Measurements from ENCODE around the gene KCNB1. TPM values are rescaled to one million over a fixed set of nuclear protein-coding genes. Genes with fewer than 3 reads are reported as not detected.
"Not testable (repeated sequence)": the region's sequence is repeated elsewhere in the genome, so short reads cannot be mapped to it uniquely, and the experiment has no call there.

The KCNB1 gene
- total RNA-seq, 1 donor from 2014 or later: not detected

DNA sequence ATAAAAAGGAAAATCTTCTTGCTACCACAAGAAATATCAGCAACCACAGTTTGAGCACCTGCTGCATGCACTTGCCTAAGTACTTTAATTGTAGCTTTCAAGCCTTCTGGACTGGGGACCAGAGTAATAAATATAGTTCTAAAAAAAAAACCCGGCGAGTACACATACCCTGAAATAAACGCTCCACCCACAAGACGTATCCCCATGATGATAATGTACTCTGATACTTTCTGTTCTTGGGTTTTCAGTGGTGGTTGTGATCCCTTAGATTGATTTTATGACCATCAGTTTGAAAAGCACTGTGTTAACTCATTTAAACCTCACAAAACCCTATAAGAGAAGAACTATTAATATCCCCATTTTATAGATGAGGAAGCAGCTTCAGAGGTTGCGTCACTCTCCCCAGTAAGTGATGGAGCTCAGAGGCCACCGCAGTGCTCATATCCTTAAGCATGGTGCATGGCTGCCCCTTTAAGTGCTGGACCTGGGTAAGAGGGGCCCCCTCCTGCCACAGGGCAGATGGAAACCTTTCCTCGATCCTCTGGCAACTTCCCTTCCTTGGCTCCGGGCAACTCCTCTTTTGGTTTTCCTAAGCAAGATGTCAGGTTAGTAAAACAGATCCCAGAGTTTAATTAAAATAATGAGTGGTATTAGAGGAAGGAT is 67.3 kb downstream of the KCNB1 start:
- H3K4me1 Mint-ChIP-seq: no peaks in the 10 kb centered on the region
- TF ChIP-seq, protein P1, sequence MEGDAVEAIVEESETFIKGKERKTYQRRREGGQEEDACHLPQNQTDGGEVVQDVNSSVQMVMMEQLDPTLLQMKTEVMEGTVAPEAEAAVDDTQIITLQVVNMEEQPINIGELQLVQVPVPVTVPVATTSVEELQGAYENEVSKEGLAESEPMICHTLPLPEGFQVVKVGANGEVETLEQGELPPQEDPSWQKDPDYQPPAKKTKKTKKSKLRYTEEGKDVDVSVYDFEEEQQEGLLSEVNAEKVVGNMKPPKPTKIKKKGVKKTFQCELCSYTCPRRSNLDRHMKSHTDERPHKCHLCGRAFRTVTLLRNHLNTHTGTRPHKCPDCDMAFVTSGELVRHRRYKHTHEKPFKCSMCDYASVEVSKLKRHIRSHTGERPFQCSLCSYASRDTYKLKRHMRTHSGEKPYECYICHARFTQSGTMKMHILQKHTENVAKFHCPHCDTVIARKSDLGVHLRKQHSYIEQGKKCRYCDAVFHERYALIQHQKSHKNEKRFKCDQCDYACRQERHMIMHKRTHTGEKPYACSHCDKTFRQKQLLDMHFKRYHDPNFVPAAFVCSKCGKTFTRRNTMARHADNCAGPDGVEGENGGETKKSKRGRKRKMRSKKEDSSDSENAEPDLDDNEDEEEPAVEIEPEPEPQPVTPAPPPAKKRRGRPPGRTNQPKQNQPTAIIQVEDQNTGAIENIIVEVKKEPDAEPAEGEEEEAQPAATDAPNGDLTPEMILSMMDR (IDR thresholded peaks at IDR 0.05): no peak
- no peak overlapping the region for H3K27ac Mint-ChIP-seq
- no peak for DNase-seq
- POLR2A ChIA-PET: no interaction called here
- no peaks in the 10 kb centered on the region for H3K9me3 Mint-ChIP-seq
- ATAC-seq (ENCODE audit: low read depth): no peak
- no peaks in the 10 kb centered on the region for H3K36me3 Mint-ChIP-seq (ENCODE audit: low read depth)
- peaks cover 27% of the 10 kb centered on the region for H3K27me3 Mint-ChIP-seq
- CTCF ChIA-PET: no interaction called here
- H3K4me3 Mint-ChIP-seq: no peak overlapping the region
- intact Hi-C loops (cut with micrococcal nuclease): no loop called here

DNA sequence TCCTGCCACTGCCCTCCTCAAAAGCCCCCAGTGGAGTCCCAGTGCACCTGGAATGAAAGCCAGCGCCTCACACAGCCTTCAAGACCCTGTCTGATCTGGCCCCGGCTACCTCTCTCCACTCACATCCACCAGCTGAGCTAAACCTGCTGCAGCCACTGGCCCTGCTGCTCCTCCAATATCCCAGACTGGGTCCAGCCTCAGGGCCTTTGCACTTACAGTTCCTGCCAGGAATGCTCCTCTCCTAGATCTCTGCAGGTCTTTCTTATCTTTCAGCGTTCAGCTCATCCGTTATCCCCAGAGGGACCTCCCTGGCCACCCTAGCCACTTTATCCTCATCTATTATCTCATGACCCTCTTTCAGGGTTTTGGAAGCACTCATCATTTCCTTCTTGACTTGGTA is 68.8 kb downstream of the KCNB1 start:
- no peaks in the 10 kb centered on the region for H3K4me1 Mint-ChIP-seq
- ChIA-PET POLR2A (no interaction called here), CTCF (no interaction called here)
- intact Hi-C loops (cut with micrococcal nuclease): no loop called here
- no peaks in the 10 kb centered on the region for H3K36me3 Mint-ChIP-seq (ENCODE audit: low read depth)
- H3K27ac Mint-ChIP-seq: no peak overlapping the region
- DNase-seq (no peak), ATAC-seq (ENCODE audit: low read depth) (no peak)
- peaks cover 25% of the 10 kb centered on the region for H3K27me3 Mint-ChIP-seq
- H3K9me3 Mint-ChIP-seq: no peaks in the 10 kb centered on the region
- no peak overlapping the region for H3K4me3 Mint-ChIP-seq
- TF ChIP-seq, protein P1 (IDR thresholded peaks at IDR 0.05): no peak

DNA sequence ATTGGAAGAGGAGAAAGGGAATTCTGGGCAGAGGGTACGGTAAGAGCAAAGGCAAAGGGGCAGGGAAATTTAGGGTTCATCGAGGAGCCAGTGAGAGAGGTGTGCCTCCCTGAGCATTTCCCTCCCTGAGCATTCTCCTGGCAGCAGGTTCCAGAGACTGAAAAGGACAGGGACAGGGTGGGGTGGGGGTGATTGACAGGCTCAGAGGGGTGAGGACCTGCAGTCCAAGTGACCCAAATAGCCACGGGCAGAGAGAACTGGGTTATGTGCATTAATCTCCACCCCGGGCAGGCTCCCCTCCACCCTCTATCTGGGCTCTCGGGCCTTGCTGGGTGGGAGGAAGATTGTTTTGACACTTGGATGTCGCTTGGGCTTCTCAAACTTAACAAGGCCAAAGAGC is 69.5 kb downstream of the KCNB1 start:
- peaks cover 28% of the 10 kb centered on the region for H3K27me3 Mint-ChIP-seq

DNA sequence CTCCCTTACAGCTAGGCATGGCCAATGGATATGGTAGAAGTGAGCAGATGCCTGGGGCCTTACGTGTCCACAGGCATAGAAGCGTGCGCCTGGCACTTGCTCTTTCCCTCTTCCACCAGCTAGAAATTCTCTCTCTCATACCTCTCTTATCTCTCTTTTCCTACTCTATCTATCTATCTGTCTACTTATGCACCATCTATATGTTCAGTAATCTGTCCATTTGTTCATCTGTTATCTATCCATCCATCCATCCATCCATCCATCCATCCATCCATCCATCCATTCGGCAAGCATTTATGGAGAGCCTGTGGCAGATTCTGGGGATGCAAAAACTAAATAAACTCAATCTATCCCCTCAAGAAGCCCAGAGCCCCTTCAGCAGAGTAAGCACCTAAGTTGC is 70.2 kb downstream of the KCNB1 start:
- Mint-ChIP-seq H3K27me3 (peaks cover 28% of the 10 kb centered on the region), H3K4me3 (no peak overlapping the region), H3K9me3 (no peaks in the 10 kb centered on the region), H3K4me1 (no peaks in the 10 kb centered on the region), H3K27ac (no peak overlapping the region), H3K36me3 (ENCODE audit: low read depth) (no peaks in the 10 kb centered on the region)
- DNase-seq (no peak), ATAC-seq (ENCODE audit: low read depth) (no peak)
- ChIA-PET CTCF (no interaction called here), POLR2A (no interaction called here)
- TF ChIP-seq, protein P1 (IDR thresholded peaks at IDR 0.05): no peak
- intact Hi-C loops (cut with micrococcal nuclease): no loop called here

More for the DNA sequence above, 69.5 kb downstream of the KCNB1 start:
- H3K9me3 Mint-ChIP-seq: no peaks in the 10 kb centered on the region
- no peaks in the 10 kb centered on the region for H3K4me1 Mint-ChIP-seq
- no peak for ATAC-seq (ENCODE audit: low read depth)
- CTCF ChIA-PET: no interaction called here
- intact Hi-C loops (cut with micrococcal nuclease): no loop called here
- H3K27ac Mint-ChIP-seq: no peak overlapping the region
- no peak overlapping the region for H3K4me3 Mint-ChIP-seq
- no peaks in the 10 kb centered on the region for H3K36me3 Mint-ChIP-seq (ENCODE audit: low read depth)
- DNase-seq: no peak
- TF ChIP-seq, protein P1 (IDR thresholded peaks at IDR 0.05): no peak
- POLR2A ChIA-PET: no interaction called here

DNA sequence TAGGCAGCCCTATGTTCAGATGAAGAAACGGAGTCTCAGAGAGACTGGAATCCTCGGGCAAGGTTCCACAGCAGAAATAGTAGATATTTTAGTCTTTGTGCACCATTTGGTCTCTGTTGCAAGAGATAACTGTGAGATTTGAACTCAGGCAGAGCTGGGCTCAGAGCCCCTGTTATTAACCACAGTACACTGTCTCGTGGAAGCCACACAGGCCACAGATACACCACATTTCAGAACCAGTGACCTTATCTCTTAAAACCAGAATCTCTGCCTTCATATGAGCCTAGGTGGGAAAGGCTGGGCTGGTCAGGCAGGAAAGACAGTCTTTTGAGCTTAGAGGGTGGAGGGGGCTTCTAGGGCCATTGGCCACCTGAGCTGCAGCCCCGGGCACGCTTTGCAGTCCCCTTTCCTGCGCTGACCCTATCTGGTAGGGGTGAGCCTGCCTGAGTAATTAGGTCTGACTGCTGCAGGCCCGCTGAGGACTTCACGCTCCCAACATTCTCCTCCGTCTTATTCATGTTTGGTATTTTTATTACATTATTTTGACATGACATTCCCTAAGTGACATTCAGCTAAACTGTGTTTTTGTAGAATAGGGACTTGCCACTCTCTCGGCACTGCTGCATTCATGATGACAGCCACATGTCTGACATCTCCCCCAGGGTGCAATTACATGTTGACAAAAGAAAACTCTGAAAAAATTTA is 71.1 kb downstream of the KCNB1 start:
- Mint-ChIP-seq H3K9me3 (no peaks in the 10 kb centered on the region), H3K27me3 (peaks cover 24% of the 10 kb centered on the region), H3K4me1 (no peaks in the 10 kb centered on the region), H3K4me3 (no peak overlapping the region), H3K27ac (no peak overlapping the region), H3K36me3 (ENCODE audit: low read depth) (no peaks in the 10 kb centered on the region)
- intact Hi-C loops (cut with micrococcal nuclease): no loop called here
- ATAC-seq (ENCODE audit: low read depth): no peak
- TF ChIP-seq, protein P1 (IDR thresholded peaks at IDR 0.05): no peak
- CTCF ChIA-PET: no interaction called here
- DNase-seq: no peak
- POLR2A ChIA-PET: no interaction called here

DNA sequence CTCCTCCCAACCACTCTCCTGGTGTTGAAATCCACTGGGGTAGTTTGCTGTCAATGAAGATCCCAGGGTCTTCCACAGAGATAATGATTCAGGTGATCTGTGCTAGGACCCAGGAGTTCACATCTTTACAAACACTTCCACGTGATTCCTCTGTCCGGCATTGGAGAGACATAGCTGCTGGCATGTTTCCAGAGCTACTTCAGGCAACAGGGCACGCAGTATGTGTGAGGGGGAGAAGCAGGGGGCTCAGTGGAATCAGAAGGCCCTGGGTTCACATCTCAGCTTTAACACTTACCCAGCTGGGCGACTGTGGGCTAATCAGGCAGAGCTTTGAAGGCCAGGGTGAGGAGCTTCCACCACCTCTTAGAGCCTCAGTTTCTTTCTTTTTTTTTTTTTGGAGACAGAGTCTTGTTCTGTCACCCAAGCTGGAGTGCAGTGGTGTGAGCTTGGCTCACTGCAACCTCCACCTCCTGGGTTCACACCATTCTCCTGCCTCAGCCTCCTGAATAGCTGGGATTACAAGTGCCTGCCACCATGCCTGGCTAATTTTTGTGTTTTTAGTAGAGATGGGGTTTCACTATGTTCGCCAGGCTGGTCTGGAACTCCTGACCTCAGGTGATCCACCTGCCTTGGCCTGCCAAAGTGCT is 72.4 kb downstream of the KCNB1 start:
- POLR2A ChIA-PET; H3K27ac Mint-ChIP-seq; H3K36me3 Mint-ChIP-seq (ENCODE audit: low read depth); H3K9me3 Mint-ChIP-seq; intact Hi-C loops (cut with micrococcal nuclease); H3K4me1 Mint-ChIP-seq; CTCF ChIA-PET; ATAC-seq (ENCODE audit: low read depth); H3K4me3 Mint-ChIP-seq; DNase-seq: not testable (repeated sequence)
- H3K27me3 Mint-ChIP-seq: peaks cover 19% of the 10 kb centered on the region
